NCI-H774 (cell line): ENCODE data around the gene FNBP1L.

Experiments
- DNase-seq: peaks from one replicate; lab custom pipeline; 2025; lab: John Stamatoyannopoulos, UW

Gene FNBP1L

GRCh38 chr1:93592551-93592949 lies 144.6 kb downstream of the FNBP1L start:
- DNase-seq, result no peak

GRCh38 chr1:93593854-93594602 lies 146.1 kb downstream of the FNBP1L start:
- DNase-seq, result no peak

- no peak for DNase-seq
Observed at GRCh38 chr1:93594603-93594880, 146.6 kb downstream of the FNBP1L start.

GRCh38 chr1:93595266-93595665 lies 147.3 kb downstream of the FNBP1L start:
- DNase-seq, result no peak

GRCh38 chr1:93595743-93596142 lies 147.8 kb downstream of the FNBP1L start:
- no peak for DNase-seq

GRCh38 chr1:93596329-93597089 lies 148.6 kb downstream of the FNBP1L start:
- no peak for DNase-seq

- DNase-seq, result no peak
Observed at GRCh38 chr1:93597709-93598108, 149.8 kb downstream of the FNBP1L start.

GRCh38 chr1:93598396-93598795 lies 150.5 kb downstream of the FNBP1L start:
- no peak for DNase-seq

- no peak for DNase-seq
Observed at GRCh38 chr1:93598861-93599439, 151.0 kb downstream of the FNBP1L start.

- DNase-seq, result no peak
Observed at GRCh38 chr1:93599479-93599878, 151.6 kb downstream of the FNBP1L start.

- DNase-seq, result no peak
Observed at GRCh38 chr1:93600663-93601062, 152.7 kb downstream of the FNBP1L start.

- no peak for DNase-seq
Observed at GRCh38 chr1:93601686-93602085, 153.8 kb downstream of the FNBP1L start.

- DNase-seq, result no peak
Observed at GRCh38 chr1:93602101-93602500, 154.2 kb downstream of the FNBP1L start.

- DNase-seq, result no peak
Observed at GRCh38 chr1:93603106-93603505, 155.2 kb downstream of the FNBP1L start.

- DNase-seq, result no peak
Observed at GRCh38 chr1:93603601-93604000, 155.7 kb downstream of the FNBP1L start.
